ENCODE results near the gene ETFRF1.

ETFRF1 gene

GRCh38 chr12:25213338-25213737, 18.3 kb downstream of the ETFRF1 start:
- DNase-seq (ENCODE audit: low spot score): no peak

GRCh38 chr12:25236190-25236589, 41.2 kb downstream of the ETFRF1 start:
- no peak for DNase-seq (ENCODE audit: low spot score)

DNA sequence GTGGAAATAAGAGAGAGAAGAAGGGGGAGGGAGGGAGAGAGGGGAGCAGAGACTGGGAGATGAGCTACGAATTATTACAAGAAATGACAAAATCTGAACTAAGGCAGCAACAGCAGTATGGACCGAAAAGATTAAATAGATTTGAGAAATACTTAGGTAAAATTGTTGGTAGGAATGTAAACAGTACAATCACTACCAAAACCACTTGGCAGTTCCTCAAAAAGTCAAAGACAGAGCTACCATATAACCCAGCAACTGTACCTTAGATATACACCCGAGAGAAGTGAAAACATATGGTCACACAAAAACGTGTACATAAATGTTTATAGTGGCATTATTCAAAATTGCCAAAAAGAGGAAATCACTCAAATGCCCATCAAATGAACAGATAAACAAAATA, 41.6 kb downstream of the ETFRF1 start:
- no peak for DNase-seq (ENCODE audit: low spot score)

DNA sequence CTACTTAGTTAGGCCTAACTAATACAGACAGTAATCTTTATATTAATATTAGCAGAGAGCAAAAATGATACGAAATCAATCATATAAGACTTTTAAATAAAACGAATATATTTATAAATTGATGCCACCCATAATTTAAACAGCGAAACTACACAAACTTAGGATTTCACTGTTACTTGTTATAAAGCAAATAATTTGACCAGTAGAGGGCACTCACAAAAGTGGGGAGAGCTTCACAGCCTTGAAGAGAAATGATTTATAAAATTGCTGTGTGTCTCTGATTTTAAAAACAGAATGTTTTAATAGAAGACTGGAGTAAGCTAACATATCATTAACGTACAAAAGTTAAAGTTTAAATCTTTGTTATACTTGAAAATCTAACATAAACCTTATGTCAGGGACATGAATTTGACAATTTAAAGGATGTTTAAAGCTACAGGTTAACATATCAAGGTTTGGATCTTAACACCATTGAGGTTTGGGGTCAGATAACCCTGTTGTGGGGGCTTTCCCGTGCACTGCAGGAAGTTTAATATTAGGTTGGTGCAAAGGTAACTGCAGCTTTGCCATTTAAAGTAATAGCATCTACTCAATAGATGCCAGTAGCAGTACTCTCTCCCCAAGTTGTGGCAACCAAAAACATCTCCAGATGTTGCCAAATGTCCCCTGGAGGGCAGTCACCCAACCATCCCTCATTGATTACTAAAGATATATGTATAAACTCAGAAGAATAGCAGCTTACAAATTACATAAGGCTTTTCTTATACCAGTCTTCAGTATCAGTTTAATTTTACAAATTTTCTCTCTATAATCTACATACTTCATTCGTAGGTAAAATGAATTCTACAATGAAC, 46.4 kb downstream of the ETFRF1 start:
- peak; percentile 43 for DNase-seq (ENCODE audit: low spot score)

DNA sequence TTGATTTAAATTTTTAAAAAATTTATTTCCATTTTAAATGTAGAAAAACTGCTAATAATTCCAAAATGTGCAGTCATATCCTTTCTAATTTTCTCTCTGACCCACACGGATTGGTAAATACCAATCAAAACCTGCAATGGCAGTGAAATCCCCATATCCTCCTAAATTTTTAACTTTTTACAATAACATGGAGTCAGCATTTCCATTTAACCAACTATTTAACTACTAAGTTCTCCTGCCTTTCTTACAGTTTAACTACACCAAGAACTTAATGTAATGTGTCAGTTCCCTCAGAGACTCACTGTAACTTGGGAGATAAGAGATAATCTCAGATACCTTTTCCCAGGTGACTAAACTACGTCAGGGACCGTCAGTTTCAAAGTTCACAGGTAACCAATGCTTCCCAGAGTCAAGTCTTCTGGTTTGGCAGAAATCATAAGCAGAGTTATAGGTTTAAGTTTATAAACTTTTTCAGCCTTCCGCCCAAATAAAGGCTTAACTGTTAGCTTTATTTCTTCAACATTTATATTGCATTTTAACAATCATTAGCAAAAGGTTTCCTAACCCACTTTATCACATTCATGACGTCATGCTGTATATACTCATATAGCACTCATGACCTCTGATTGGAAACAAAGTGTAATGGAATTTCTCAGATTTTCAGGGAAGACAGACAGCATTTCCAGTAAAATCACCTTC, 48.1 kb downstream of the ETFRF1 start:
- peak; percentile 9 for DNase-seq (ENCODE audit: low spot score)

GRCh38 chr12:25243680-25243990, 48.6 kb downstream of the ETFRF1 start:
- no peak for DNase-seq (ENCODE audit: low spot score)

- no peak for DNase-seq (ENCODE audit: low spot score)
Measured at GRCh38 chr12:25245491-25245890, 50.5 kb downstream of the ETFRF1 start.

DNA sequence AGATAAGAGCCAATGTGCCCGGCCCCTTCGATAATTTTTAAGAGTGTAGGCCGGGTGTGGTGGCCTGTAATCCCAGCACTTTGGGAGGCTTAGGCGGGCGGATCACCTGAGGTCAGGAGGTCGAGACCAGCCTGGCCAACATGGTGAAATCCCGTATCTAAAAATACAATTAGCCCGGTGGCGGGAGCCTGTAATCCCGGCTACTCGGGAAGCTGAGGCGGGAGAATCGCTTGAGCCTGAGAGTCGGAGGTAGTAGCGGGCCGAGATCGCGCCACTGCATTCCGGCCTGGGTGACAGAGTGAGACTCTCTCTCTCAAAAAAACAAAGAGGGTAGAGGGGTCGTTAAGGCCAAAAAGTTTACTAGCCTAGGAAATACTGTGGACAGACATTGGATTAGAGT, 53.1 kb downstream of the ETFRF1 start:
- no peak for DNase-seq (ENCODE audit: low spot score)

GRCh38 chr12:25248732-25249131, 53.7 kb downstream of the ETFRF1 start:
- no peak for DNase-seq (ENCODE audit: low spot score)

- peak; percentile 61 for DNase-seq (ENCODE audit: low spot score)
Measured at GRCh38 chr12:25249931-25250738, 55.1 kb downstream of the ETFRF1 start.

DNA sequence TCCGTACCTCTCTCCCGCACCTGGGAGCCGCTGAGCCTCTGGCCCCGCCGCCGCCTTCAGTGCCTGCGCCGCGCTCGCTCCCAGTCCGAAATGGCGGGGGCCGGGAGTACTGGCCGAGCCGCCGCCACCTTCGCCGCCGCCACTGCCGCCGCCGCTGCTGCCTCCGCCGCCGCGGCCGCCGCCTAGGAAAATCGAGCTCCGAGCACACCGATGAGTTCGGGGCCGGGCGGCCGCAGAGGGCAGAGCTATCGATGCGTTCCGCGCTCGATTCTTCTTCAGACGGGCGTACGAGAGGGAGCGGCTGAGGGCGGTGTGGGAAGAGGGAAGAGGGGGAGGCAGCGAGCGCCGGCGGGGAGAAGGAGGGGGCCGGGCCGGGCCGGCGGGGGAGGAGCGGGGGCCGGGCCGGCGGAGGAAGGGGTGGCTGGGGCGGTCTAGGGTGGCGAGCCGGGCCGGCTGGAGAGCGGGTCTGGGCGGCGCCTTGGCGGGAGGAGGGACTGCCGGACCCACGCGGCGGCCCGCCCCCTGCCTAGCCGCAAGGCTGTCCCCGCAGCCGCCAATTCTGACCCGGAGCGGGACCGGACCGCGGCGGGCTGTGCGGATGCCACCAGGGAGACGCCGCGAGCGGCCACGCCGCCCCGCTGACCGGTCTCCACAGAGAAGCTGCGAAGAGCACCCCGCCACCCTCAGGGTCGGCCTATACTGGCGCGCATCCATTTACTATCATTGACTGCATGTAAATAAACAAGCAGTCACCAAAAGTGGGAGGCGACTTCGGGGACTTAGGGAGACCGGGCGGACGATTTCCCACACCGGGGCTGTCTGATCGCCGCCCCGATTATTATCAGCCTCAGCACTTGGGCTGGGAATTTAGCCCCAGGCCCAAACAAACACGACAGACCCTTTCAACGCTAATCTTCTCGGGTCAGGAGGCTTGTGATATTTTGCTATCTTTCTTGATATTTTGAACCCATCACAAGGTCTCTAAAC, 56.0 kb downstream of the ETFRF1 start, which contains the start of gene KRAS:
KRAS (minus strand) TSS at position 186 of the 987 bp plus-strand sequence.
- DNase-seq (ENCODE audit: low spot score): peak; percentile 97

DNA sequence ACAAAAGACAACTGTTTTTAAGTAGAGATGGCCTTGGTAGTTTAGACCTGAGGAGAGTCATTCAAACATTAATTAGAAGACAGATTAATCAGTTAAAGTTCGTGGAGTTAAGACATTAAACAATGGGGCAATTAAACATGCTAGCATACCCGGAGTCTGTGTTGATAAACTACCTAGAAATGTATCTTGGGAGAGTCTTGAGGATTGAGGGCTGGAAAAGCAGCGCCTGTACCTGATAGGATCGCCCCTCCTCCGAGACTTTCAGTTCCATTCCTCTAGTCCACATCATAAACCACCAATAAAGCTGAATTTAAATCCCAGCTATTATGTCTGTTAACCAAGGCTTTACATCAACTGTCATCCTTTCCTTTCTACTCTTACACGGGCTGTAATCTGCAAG, 56.7 kb downstream of the ETFRF1 start:
- no peak for DNase-seq (ENCODE audit: low spot score)

- no peak for DNase-seq (ENCODE audit: low spot score)
Measured at GRCh38 chr12:25252946-25253345, 57.9 kb downstream of the ETFRF1 start.

- DNase-seq (ENCODE audit: low spot score): no peak
Measured at GRCh38 chr12:25253371-25254068, 58.5 kb downstream of the ETFRF1 start.

DNA sequence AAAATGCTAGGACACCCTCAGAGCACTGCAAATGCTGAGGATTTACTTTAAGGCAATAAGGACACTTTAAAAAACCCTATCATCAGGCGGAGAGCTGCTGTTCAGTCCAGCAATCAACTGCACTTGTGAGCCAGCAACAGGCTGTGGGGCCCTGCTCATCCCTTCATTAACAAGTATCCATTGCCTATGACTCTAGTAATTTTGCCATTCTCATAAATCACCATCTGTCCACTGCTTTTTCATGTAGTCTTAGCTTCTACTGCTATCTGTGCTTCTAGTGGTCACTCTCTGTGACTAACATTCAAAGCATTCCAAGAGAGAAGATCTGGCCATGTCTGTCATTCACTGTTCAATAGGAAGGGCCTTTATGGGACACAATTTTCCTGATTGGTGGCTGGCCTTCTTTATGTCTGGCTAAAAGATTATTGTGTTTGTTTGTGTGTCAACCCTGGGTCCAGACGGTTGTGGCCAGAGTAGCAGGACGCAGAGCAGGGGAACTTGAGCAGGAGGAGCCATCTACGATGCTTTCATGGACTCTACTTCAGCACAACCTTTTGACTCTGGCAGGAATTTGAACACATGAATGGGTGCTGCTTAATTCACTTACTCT, 59.3 kb downstream of the ETFRF1 start:
- DNase-seq (ENCODE audit: low spot score): peak; percentile 61
